A549 (cell line): Measurements from ENCODE around the gene FPR1. TPM values are rescaled to one million over a fixed set of nuclear protein-coding genes. Genes with fewer than 3 reads are reported as not detected.

Experiments used
- ATAC-seq, 2 experiments: fragments of 200-7000 bp in 1 of 2; fragments of >200 bp in 1 of 2; cut with Nextera tagmentation in 1 of 2; cut with Tn5 transposase in 1 of 2; 3 replicates each; pipeline versions ENCODE4 v1.8.0 to v1.9.1; 2018 to 2020; ENCODE audit warnings: mild to moderate bottlenecking in 1 of 2, moderate library complexity in 1 of 2
- CTCF ChIA-PET: fragments of 300-600 bp; sonication (Branson Sonifier 250); formaldehyde crosslinking; extraction: SDS; loops from one replicate; lab custom pipeline; 2021; ENCODE audit warnings: antibody characterized with exemption, inconsistent platforms; lab: Yijun Ruan, JAX
- POLR2A ChIA-PET: fragments of 350-600 bp; formaldehyde crosslinking; extraction: SDS; loops from one replicate; lab custom pipeline; 2021; ENCODE audit warnings: antibody characterized with exemption, inconsistent platforms; lab: Yijun Ruan, JAX
- DNase-seq, 2 experiments: peaks; one replicate each; pipeline versions ENCODE4 v3.0.0 to v3.0.0-alpha.2; 2011 to 2016; ENCODE audit warnings: low read depth in 1 of 2, low spot score in 1 of 2
- FAIRE-seq: peaks from 2 replicates; lab custom pipeline; 2011; peaks lifted over from hg19 to GRCh38; lab: Jason Lieb, UNC
- H3K27ac ChIP-seq, 2 experiments: fragments of >200 bp; sonication (Bioruptor Twin); formaldehyde crosslinking; 3 replicates each; pipeline ENCODE4 v1.5.1; 2016 to 2017
- H3K4me1 ChIP-seq: fragments of >200 bp; sonication (Bioruptor Twin); formaldehyde crosslinking; 3 replicates; pipeline ENCODE4 v1.6.1; 2016
- H3K4me2 ChIP-seq: fragments of >200 bp; sonication (Bioruptor Twin); formaldehyde crosslinking; 3 replicates; pipeline ENCODE4 v1.6.1; 2016
- H3K4me3 ChIP-seq: fragments of >200 bp; sonication (Bioruptor Twin); formaldehyde crosslinking; 3 replicates; pipeline ENCODE4 v1.5.1; 2016
- H3K9me3 ChIP-seq: fragments of >200 bp; sonication (Bioruptor Twin); formaldehyde crosslinking; 3 replicates; pipeline ENCODE4 v1.6.1; 2016
- EHMT2 ChIP-seq: fragments of 200-600 bp; sonication (generic); IDR thresholded peaks from 2 replicates; pipeline ENCODE4 v1.6.1; 2016; ENCODE audit warnings: antibody characterized with exemption, low read depth, mild to moderate bottlenecking, moderate library complexity
- EP300 ChIP-seq, 2 experiments: fragments of >200 bp; sonication (Bioruptor Twin); formaldehyde crosslinking; IDR thresholded peaks; 2 replicates in 1 of 2; 3 replicates in 1 of 2; pipeline ENCODE4 v1.6.1; 2016 to 2017
- FOSB ChIP-seq: fragments of 250-450 bp; sonication (Bioruptor Pico); IDR thresholded peaks from 2 replicates; pipeline ENCODE4 v1.5.0; 2020; ENCODE audit warnings: mild to moderate bottlenecking, moderate library complexity
- FOSL2 ChIP-seq, 2 experiments: fragments of 450-650 bp in 1 of 2; fragments of >200 bp in 1 of 2; sonication (Bioruptor Twin) in 1 of 2; formaldehyde crosslinking; IDR thresholded peaks; 2 replicates each; pipeline versions ENCODE4 v1.5.0 to v1.6.1; 2016 to 2020; ENCODE audit warnings: mild to moderate bottlenecking in 1 of 2, moderate library complexity in 1 of 2
- JUN ChIP-seq, 2 experiments: fragments of >200 bp; sonication (Bioruptor Twin); formaldehyde crosslinking; IDR thresholded peaks; 2 replicates in 1 of 2; 3 replicates in 1 of 2; pipeline ENCODE4 v1.6.1; 2016 to 2017
- KDM5A ChIP-seq: fragments of 200-600 bp; sonication (generic); IDR thresholded peaks from 2 replicates; pipeline ENCODE4 v1.6.1; 2016; ENCODE audit warnings: antibody characterized with exemption, mild to moderate bottlenecking
- MAZ ChIP-seq: fragments of 150-350 bp; IDR thresholded peaks from 2 replicates; pipeline ENCODE4 v1.6.1; 2014; ENCODE audit warnings: antibody characterized with exemption, low read depth, low read length, borderline replicate concordance
- NFE2L2 ChIP-seq: fragments of 150-350 bp; conservative IDR thresholded peaks from 2 replicates; pipeline ENCODE4 v1.6.1; 2014; ENCODE audit warnings: low read length
- NPAS2 ChIP-seq: fragments of 250-450 bp; sonication (Bioruptor Pico); IDR thresholded peaks from 2 replicates; pipeline ENCODE4 v1.8.0; 2022; ENCODE audit warnings: mild to moderate bottlenecking, moderate library complexity, borderline replicate concordance
- POLR2A ChIP-seq: IDR thresholded peaks from 2 replicates; pipeline ENCODE4 v1.6.1; 2012; ENCODE audit warnings: mild to moderate bottlenecking, low read length
- POLR2AphosphoS2 ChIP-seq: conservative IDR thresholded peaks from 2 replicates; pipeline ENCODE4 v1.6.1; 2012; ENCODE audit warnings: low read length, improper control_type of control experiment, inconsistent platforms
- RAD21 ChIP-seq, 2 experiments: fragments of >200 bp in 1 of 2; sonication (Bioruptor Twin) in 1 of 2; formaldehyde crosslinking in 1 of 2; IDR thresholded peaks in 1 of 2; conservative IDR thresholded peaks in 1 of 2; 2 replicates in 1 of 2; 3 replicates in 1 of 2; pipeline ENCODE4 v1.6.1; 2012 to 2018; ENCODE audit warnings: inconsistent platforms in 1 of 2
- RARB ChIP-seq: fragments of 250-450 bp; sonication (Bioruptor Pico); IDR thresholded peaks from 2 replicates; pipeline ENCODE4 v1.8.0; 2021; ENCODE audit warnings: mild to moderate bottlenecking, moderate library complexity
- RFX5 ChIP-seq: fragments of 450-650 bp; IDR thresholded peaks from 2 replicates; pipeline ENCODE4 v1.7.1; 2014; ENCODE audit warnings: antibody characterized with exemption, mild to moderate bottlenecking, moderate library complexity
- SREBF2 ChIP-seq: fragments of 450-650 bp; IDR thresholded peaks from 2 replicates; pipeline ENCODE4 v1.6.1; 2014; ENCODE audit warnings: mild to moderate bottlenecking, moderate library complexity
- ZC3H11A ChIP-seq: fragments of 450-650 bp; IDR thresholded peaks from 2 replicates; pipeline ENCODE4 v1.6.1; 2014; ENCODE audit warnings: antibody characterized with exemption, mild to moderate bottlenecking
- ZNF302 ChIP-seq: fragments of 250-450 bp; sonication (Bioruptor Pico); IDR thresholded peaks from 2 replicates; pipeline ENCODE4 v1.9.0; 2021; ENCODE audit warnings: inconsistent platforms, mild to moderate bottlenecking, moderate library complexity
- WGBS: methylation state at CpG from one replicate; pipeline ENCODE4 v1.1.6; 2017; ENCODE audit errors: missing lambda C conversion rate; 5-methylcytosine and 5-hydroxymethylcytosine counted together
- polyA plus RNA-seq, 4 experiments: library from polyadenylated mRNA; depleted of rRNA in 3 of 4; stranded (reverse); fragments of >200 nt; fragmentation: RNase III in 1 of 4; extraction: RNeasy Plus Mini Kit Qiagen cat#74134 plus additional on column Dnase treatment in 1 of 4; gene quantifications; 2 replicates in 3 of 4; 3 replicates in 1 of 4; pipeline ENCODE4 v1.2.3, GENCODE V29; 2011 to 2017
- TF ChIP-seq, protein P1 (sequence below): fragments of >200 bp; sonication (Bioruptor Twin); formaldehyde crosslinking; IDR thresholded peaks from 2 replicates; pipeline ENCODE4 v1.6.1; 2016
- TF ChIP-seq, protein P2 (sequence below): fragments of 450-650 bp; IDR thresholded peaks from 2 replicates; pipeline ENCODE4 v1.6.1; 2014; ENCODE audit warnings: antibody characterized with exemption
- TF ChIP-seq, protein P3 (sequence below): fragments of 250-450 bp; sonication (Bioruptor Pico); IDR thresholded peaks from 2 replicates; pipeline ENCODE4 v1.5.0; 2021; ENCODE audit warnings: mild to moderate bottlenecking, moderate library complexity, borderline replicate concordance

Gene FPR1
- polyA plus RNA-seq, 2 of the 4 experiments (the other 2 are of a cell fraction) = not detected

GRCh38 chr19:51711702-51712101 is 40.0 kb downstream of the FPR1 start:
- FAIRE-seq = no peak
- Histone ChIP-seq H3K4me1 (no peaks in the 10 kb centered on the region), H3K9me3 (peaks cover 8% of the 10 kb centered on the region; the same call in 1 of the 3 replicates), H3K4me2 (no peak overlapping the region), H3K4me3 (no peak overlapping the region), H3K27ac (no peak overlapping the region)
- TF ChIP-seq POLR2A (no peak), RFX5 (no peak), RARB (CRISPR knock-in tag) (no peak), MAZ (no peak), FOSB (CRISPR knock-in tag) (no peak), NFE2L2 (no peak), ZC3H11A (no peak), JUN (IDR thresholded peaks at IDR 0.05) (no peak), FOSL2 (IDR thresholded peaks at IDR 0.05) (no peak), FOSL2 (CRISPR knock-in tag; IDR thresholded peaks at IDR 0.05) (no peak), NPAS2 (CRISPR knock-in tag) (no peak), EP300 (IDR thresholded peaks at IDR 0.05) (no peak), EHMT2 (no peak), POLR2AphosphoS2 (no peak), KDM5A (no peak)
- TF ChIP-seq, protein P1, sequence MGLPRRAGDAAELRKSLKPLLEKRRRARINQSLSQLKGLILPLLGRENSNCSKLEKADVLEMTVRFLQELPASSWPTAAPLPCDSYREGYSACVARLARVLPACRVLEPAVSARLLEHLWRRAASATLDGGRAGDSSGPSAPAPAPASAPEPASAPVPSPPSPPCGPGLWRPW = no peak
- TF ChIP-seq, protein P2, sequence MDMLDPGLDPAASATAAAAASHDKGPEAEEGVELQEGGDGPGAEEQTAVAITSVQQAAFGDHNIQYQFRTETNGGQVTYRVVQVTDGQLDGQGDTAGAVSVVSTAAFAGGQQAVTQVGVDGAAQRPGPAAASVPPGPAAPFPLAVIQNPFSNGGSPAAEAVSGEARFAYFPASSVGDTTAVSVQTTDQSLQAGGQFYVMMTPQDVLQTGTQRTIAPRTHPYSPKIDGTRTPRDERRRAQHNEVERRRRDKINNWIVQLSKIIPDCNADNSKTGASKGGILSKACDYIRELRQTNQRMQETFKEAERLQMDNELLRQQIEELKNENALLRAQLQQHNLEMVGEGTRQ = no peak
- DNase-seq = no peak
- 67% methylated on average over 1 of the region's 1 CpG for WGBS
- ChIA-PET CTCF (interaction anchor here (1.1 to 1.5 kb wide), 2 partner anchors 13 to 66 kb away, joined by 4 to 5 read pairs; no protein-coding TSS in a partner anchor), POLR2A (no interaction called here)
- no peak for ATAC-seq

DNA sequence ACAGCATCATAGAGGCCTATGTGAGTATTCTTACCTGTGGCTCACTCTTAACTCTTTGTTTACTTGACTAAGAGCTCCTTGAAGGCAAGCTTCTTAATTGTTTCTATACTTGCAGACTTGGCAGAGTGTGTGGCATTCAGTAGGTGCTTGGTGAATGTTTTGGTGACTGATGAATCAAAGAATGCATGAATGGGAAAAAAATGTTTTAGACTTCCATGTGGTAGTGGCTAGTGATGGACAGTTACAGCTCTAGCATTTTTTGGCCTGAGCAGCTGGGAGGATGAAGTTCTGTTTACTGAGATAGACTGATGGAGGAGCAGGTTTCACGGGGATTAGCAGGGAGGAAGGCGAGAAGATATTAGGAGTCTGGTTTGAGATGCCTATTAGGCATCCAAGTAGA is 41.5 kb downstream of the FPR1 start:
- Histone ChIP-seq H3K4me1 (peaks cover 3% of the 10 kb centered on the region; the same call in 2 of the 3 replicates), H3K27ac (no peak overlapping the region), H3K4me2 (no peak overlapping the region), H3K9me3 (0 out of 3 replicates have a peak, but pooled peaks cover 4% of the 10 kb centered on the region), H3K4me3 (no peak overlapping the region)
- no peak for ATAC-seq
- POLR2A ChIA-PET = interaction anchor here (0.8 kb wide), 1 partner anchor 21 kb away, joined by 3 read pairs; no protein-coding TSS in a partner anchor
- DNase-seq = no peak
- 69% methylated on average over 2 of the region's 2 CpGs for whole genome bisulfite sequencing
- FAIRE-seq = no peak
- CTCF ChIA-PET = interaction anchor here (0.7 to 1.3 kb wide), 2 partner anchors 29 to 289 kb away, joined by 3 to 4 read pairs; no protein-coding TSS in a partner anchor
- no peak for TF ChIP-seq SREBF2
- TF ChIP-seq, protein P1 = no peak
- no peak for TF ChIP-seq RAD21 (conservative IDR thresholded peaks at IDR 0.05 in 1 of 2, IDR thresholded peaks at IDR 0.05 in 1 of 2)
- TF ChIP-seq, protein P3, sequence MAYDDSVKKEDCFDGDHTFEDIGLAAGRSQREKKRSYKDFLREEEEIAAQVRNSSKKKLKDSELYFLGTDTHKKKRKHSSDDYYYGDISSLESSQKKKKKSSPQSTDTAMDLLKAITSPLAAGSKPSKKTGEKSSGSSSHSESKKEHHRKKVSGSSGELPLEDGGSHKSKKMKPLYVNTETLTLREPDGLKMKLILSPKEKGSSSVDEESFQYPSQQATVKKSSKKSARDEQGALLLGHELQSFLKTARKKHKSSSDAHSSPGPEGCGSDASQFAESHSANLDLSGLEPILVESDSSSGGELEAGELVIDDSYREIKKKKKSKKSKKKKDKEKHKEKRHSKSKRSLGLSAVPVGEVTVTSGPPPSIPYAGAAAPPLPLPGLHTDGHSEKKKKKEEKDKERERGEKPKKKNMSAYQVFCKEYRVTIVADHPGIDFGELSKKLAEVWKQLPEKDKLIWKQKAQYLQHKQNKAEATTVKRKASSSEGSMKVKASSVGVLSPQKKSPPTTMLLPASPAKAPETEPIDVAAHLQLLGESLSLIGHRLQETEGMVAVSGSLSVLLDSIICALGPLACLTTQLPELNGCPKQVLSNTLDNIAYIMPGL = no peak

DNA sequence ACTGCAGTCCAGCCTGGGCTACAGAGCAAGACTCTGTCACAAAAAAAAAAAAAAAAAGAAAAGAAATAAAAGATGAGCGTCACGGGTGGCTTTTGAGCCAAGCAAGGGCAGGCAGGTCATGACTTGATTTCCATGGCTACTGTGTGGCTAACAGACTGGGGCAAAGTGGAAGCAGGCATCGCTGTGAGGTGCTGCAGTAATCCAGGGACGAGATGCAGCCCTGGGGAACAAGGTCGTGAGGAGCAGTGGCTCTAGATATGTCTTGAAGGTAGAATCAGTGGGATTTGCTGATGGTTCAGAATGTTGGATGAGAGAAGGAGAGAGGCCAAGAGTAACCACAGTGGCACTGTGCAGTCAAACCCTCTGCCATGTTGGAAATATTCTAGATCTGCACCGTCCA is 42.1 kb downstream of the FPR1 start:
- peak in 1 of 2 experiments; percentile 3; a peak in 3 of 6 replicates for ATAC-seq
- Histone ChIP-seq H3K4me2 (no peak overlapping the region), H3K9me3 (no peaks in the 10 kb centered on the region), H3K27ac (no peak overlapping the region), H3K4me3 (no peak overlapping the region), H3K4me1 (peaks cover 9% of the 10 kb centered on the region; the same call in 2 of the 3 replicates)
- 88% methylated on average over 6 of the region's 6 CpGs for WGBS
- FAIRE-seq = no peak
- DNase-seq = no peak
- ChIA-PET CTCF (interaction anchor here (1.3 kb wide), 1 partner anchor 288 kb away, joined by 4 read pairs; no protein-coding TSS in a partner anchor), POLR2A (interaction anchor here (0.8 kb wide), 1 partner anchor 21 kb away, joined by 3 read pairs; no protein-coding TSS in a partner anchor)
- TF ChIP-seq POLR2A (0 out of 2 replicates have a peak, but pooled peaks have one; percentile 14), ZNF302 (no peak), POLR2AphosphoS2 (0 out of 2 replicates have a peak, but pooled peaks have one; percentile 35)
